Kidney epithelial cell (primary cell): ENCODE measurements around the gene KCNMB1. TPM values are rescaled to one million over a fixed set of nuclear protein-coding genes. Genes with fewer than 3 reads are reported as not detected.
"Not testable (repeated sequence)": the region's sequence is repeated elsewhere in the genome, so short reads cannot be mapped to it uniquely, and the experiment has no call there.

Experiments used
- DNase-seq: peaks from one replicate; pipeline ENCODE4 v3.0.0-alpha.2; 2010; ENCODE audit warnings: low read depth
- H3K27me3 ChIP-seq: 2 replicates; pipeline ENCODE4 v1.6.0; 2011; ENCODE audit warnings: low read length; ENCODE audit not compliant: control insufficient read depth, insufficient read depth
- H3K36me3 ChIP-seq: 2 replicates; pipeline ENCODE4 v1.5.1; 2011; ENCODE audit warnings: low read length; ENCODE audit not compliant: control insufficient read depth, insufficient read depth
- H3K4me3 ChIP-seq: 2 replicates; pipeline ENCODE4 v1.5.1; 2011; ENCODE audit warnings: low read depth, mild to moderate bottlenecking, control low read depth, low read length
- CTCF ChIP-seq: IDR thresholded peaks from 2 replicates; pipeline ENCODE4 v1.5.1; 2011; ENCODE audit warnings: mild to moderate bottlenecking, moderate library complexity, low read length, control low read depth, inconsistent platforms; ENCODE audit not compliant: insufficient read depth, poor library complexity, severe bottlenecking
- total RNA-seq: library from RNA; depleted of rRNA; stranded (reverse); fragments of >200 nt; gene quantifications from 2 replicates; pipeline ENCODE4 v1.2.3, GENCODE V29; 2015

The KCNMB1 gene
- total RNA-seq, 1 donor from 2014 or later = 0.04 TPM

GRCh38 chr5:170380361-170380951 lies 8.7 kb downstream of the KCNMB1 start:
- H3K27me3 ChIP-seq = peaks cover 2% of the 10 kb centered on the region
- H3K4me3 ChIP-seq = no peak overlapping the region
- no peaks in the 10 kb centered on the region for H3K36me3 ChIP-seq
- no peak for TF ChIP-seq CTCF
- DNase-seq = no peak

- H3K4me3 ChIP-seq = no peak overlapping the region
- no peak for TF ChIP-seq CTCF
- H3K27me3 ChIP-seq = peaks cover 5% of the 10 kb centered on the region
- no peak for DNase-seq
- no peaks in the 10 kb centered on the region for H3K36me3 ChIP-seq
These were observed 10.4 kb downstream of the KCNMB1 start for GRCh38 chr5:170378740-170379139.

GRCh38 chr5:170377027-170377426 lies 12.1 kb downstream of the KCNMB1 start:
- no peak for DNase-seq
- Histone ChIP-seq H3K36me3 (no peaks in the 10 kb centered on the region), H3K4me3 (no peak overlapping the region), H3K27me3 (peaks cover 5% of the 10 kb centered on the region)
- no peak for TF ChIP-seq CTCF

- not testable (repeated sequence) for H3K36me3 ChIP-seq, H3K27me3 ChIP-seq, H3K4me3 ChIP-seq, DNase-seq
These were observed 12.6 kb downstream of the KCNMB1 start for GRCh38 chr5:170376526-170376925.

GRCh38 chr5:170375283-170375682 lies 13.9 kb downstream of the KCNMB1 start:
- no peak for DNase-seq
- TF ChIP-seq CTCF = no peak
- Histone ChIP-seq H3K27me3 (peaks cover 7% of the 10 kb centered on the region), H3K36me3 (no peaks in the 10 kb centered on the region), H3K4me3 (no peak overlapping the region)

- H3K36me3 ChIP-seq = no peaks in the 10 kb centered on the region
- DNase-seq = no peak
- peaks cover 4% of the 10 kb centered on the region for H3K27me3 ChIP-seq
- H3K4me3 ChIP-seq = no peak overlapping the region
- no peak for TF ChIP-seq CTCF
These were observed 16.2 kb downstream of the KCNMB1 start for GRCh38 chr5:170372971-170373370.
